Activated CD4-positive, alpha-beta T cell treated with anti-CD3 and anti-CD28 coated beads, Interleukin-2, amount 50 U/mL, for 48 hours (primary cell): ENCODE results near the gene GRAPL.
"Not testable (repeated sequence)": the region's sequence is repeated elsewhere in the genome, so short reads cannot be mapped to it uniquely, and the experiment has no call there.

Source experiments
- DNase-seq, 2 experiments: peaks; one replicate each; pipeline ENCODE4 v3.0.0-alpha.2; 2020

The GRAPL gene

DNA sequence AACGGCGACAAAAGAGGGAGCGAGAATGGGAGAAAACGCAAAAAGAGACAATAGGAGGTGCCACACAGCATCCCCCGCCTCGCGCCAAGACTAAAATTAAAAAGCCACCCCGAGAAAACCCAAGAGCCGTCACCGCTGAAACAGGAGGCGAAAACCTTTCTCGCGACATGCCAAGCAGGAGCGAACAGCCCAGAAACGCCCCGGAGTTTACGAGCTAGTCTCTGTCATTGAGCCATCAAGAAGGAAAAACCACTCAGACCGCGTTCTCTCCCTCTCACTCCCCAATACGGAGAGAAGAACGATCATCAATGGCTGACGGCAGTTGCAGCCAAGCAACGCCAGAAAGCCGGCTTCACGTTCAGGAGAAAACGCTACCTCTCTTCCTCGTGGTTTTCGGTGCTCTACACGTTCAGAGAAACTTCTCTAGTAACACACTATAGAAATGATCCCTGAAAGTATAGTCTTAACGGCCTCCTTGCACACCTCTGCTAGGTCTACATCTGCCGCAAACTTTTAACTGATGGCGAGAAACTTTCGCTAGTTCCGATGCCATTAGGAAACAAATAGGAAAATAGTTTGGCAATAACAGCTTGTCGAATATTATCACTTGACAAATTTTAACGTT is 62.5 kb downstream of the GRAPL start:
- DNase-seq = not testable (repeated sequence)

- peak; percentile 12 to 38 for DNase-seq
Measured at GRCh38 chr17:19196382-19197204, 69.2 kb downstream of the GRAPL start.

DNA sequence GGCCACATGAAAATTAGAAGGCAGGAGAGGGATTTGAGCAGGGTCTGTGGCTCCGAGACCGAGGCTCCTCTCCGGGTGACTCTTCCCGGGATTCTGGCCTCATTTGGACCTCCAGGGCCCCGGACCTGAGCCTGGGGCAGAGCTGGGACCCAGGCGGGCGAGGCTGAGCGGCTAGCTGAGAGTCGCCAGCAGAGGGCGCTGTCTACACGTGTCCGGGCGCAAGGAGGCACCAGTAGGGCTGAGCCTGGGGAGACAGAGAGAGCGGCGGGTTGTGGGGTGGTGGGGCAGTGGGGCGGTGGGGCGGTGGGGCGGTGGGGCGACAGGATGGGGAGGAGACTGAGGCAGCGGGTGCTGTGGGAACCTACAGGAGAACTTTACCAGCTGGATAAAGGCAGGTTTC is 75.1 kb downstream of the GRAPL start:
- not testable (repeated sequence) for DNase-seq

- not testable (repeated sequence) for DNase-seq
Measured at GRCh38 chr17:19203429-19203828, 76.0 kb downstream of the GRAPL start.
